Regular cardiac myocyte (primary cell): ENCODE measurements around the gene GDPD1. TPM values are rescaled to one million over a fixed set of nuclear protein-coding genes. Genes with fewer than 3 reads are reported as not detected.

Source experiments
- total RNA-seq: library from RNA; depleted of rRNA; stranded (reverse); fragments of >200 nt; gene quantifications from 2 replicates; pipeline ENCODE4 v1.2.3, GENCODE V29; 2014

GDPD1 gene
- 0.96 and 1.7 TPM in 2 replicates for total RNA-seq

GRCh38 chr17:59220328-59221158, at the start of gene GDPD1:
GDPD1 (plus strand) TSS chr17:59220511; CDS start chr17:59220610, 99 bp downstream.

Other genes starting within 250 kb of the GDPD1 start
- gene TRIM37, start 113.6 kb upstream of the GDPD1 start, total RNA-seq, result 41.4 and 78.9 TPM in 2 replicates
- gene SKA2, start 65.3 kb upstream of the GDPD1 start, total RNA-seq, result 37.5 and 89.1 TPM in 2 replicates
- 2.3 and 19.9 TPM in 2 replicates for gene PRR11, start 64.8 kb upstream of the GDPD1 start, total RNA-seq
- 20.9 and 22.2 TPM in 2 replicates for gene SMG8, start 10.5 kb upstream of the GDPD1 start, total RNA-seq
- 7.7 and 31.6 TPM in 2 replicates for gene YPEL2, start 111.1 kb downstream of the GDPD1 start, total RNA-seq